Measurements from ENCODE around the gene STAT6. TPM values are rescaled to one million over a fixed set of nuclear protein-coding genes. Genes with fewer than 3 reads are reported as not detected.

Gene STAT6
- total and polyA plus RNA-seq, 10 of the 15 experiments (the other 5 are each of a cell fraction or from before 2014, with no cell fraction given): 14.2 to 176 (median 89.6) TPM

GRCh38 chr12:57145460-57146059 is 34.4 kb upstream of the STAT6 start:
- no TSS peak for BruUV-seq (replicated peaks)
- no peak for DNase-seq (ENCODE audit: low read depth, low spot score)
- in situ Hi-C loops (cut with MboI): no loop called here
- ATAC-seq: peak; percentile 70
- ChIA-PET SMC1A (ENCODE audit: uncharacterized antibody, unreplicated experiment) (no interaction called here), CTCF (interaction anchor here (1.0 to 1.9 kb wide), 2 partner anchors 18 to 28 kb away, joined by 4 to 7 read pairs; no protein-coding TSS in a partner anchor), POLR2A (interaction anchor here (1.2 kb wide), 1 partner anchor 16 kb away, joined by 3 read pairs; no protein-coding TSS in a partner anchor), RAD21 (ENCODE audit: unreplicated experiment) (interaction anchor here (0.7 kb wide), 1 partner anchor 18 kb away, joined by 4 read pairs; the partner anchor contains the start of gene LRP1)
- Histone ChIP-seq H3K27ac (ENCODE audit: control insufficient read depth, insufficient read depth) (no peak overlapping the region), H3K9ac (ENCODE audit: control insufficient read depth, insufficient read depth, low read length) (no peak overlapping the region), H3K36me3 (ENCODE audit: control insufficient read depth in 2 of 2, insufficient read depth in 2 of 2, low read length in 1 of 2) (no peaks in the 10 kb centered on the region), H3K9me3 (replicated peaks; ENCODE audit: control insufficient read depth, insufficient read depth, low read length) (no peaks in the 10 kb centered on the region), H3K27me3 (replicated peaks in 1 of 2; ENCODE audit: control insufficient read depth in 2 of 2, insufficient read depth in 2 of 2, low read length in 1 of 2) (peaks cover 0 to 3% of the 10 kb centered on the region in 2 experiments; a peak in 2 of 4 replicates), H3K4me2 (ENCODE audit: control insufficient read depth, insufficient read depth) (no peak overlapping the region), H2AFZ (ENCODE audit: control insufficient read depth, low read depth, low read length) (no peak overlapping the region), H4K20me1 (ENCODE audit: control insufficient read depth, insufficient read depth) (no peaks in the 10 kb centered on the region), H3K79me2 (ENCODE audit: control insufficient read depth, insufficient read depth, low read length) (no peaks in the 10 kb centered on the region), H3K4me3 (no peak overlapping the region), H3K4me1 (ENCODE audit: control insufficient read depth, insufficient read depth, low read length) (no peaks in the 10 kb centered on the region)
- intact Hi-C loops (cut with micrococcal nuclease; ENCODE audit: unreplicated experiment): no loop called here
- 19% methylated on average over 10 of the region's 10 CpGs for WGBS (ENCODE audit: insufficient coverage, insufficient replicate concordance, low lambda C conversion rate, missing lambda C conversion rate)
- FAIRE-seq: no peak
- TF ChIP-seq PKNOX1 (IDR thresholded peaks at IDR 0.05): no peak
- TF ChIP-seq, protein P1, sequence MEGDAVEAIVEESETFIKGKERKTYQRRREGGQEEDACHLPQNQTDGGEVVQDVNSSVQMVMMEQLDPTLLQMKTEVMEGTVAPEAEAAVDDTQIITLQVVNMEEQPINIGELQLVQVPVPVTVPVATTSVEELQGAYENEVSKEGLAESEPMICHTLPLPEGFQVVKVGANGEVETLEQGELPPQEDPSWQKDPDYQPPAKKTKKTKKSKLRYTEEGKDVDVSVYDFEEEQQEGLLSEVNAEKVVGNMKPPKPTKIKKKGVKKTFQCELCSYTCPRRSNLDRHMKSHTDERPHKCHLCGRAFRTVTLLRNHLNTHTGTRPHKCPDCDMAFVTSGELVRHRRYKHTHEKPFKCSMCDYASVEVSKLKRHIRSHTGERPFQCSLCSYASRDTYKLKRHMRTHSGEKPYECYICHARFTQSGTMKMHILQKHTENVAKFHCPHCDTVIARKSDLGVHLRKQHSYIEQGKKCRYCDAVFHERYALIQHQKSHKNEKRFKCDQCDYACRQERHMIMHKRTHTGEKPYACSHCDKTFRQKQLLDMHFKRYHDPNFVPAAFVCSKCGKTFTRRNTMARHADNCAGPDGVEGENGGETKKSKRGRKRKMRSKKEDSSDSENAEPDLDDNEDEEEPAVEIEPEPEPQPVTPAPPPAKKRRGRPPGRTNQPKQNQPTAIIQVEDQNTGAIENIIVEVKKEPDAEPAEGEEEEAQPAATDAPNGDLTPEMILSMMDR (IDR thresholded peaks at IDR 0.05 in 2 of 3, conservative IDR thresholded peaks at IDR 0.05 in 1 of 3; ENCODE audit: control insufficient read depth in 2 of 3, extremely low read depth in 1 of 3, insufficient read depth in 1 of 3, low read depth in 3 of 3, low read length in 3 of 3): peak in 1 of 3 experiments; percentile 10; a peak in 1 of 6 replicates
